ENCODE measurements around the gene RPS6KA1. TPM values are rescaled to one million over a fixed set of nuclear protein-coding genes. Genes with fewer than 3 reads are reported as not detected.

RPS6KA1 gene
- total RNA-seq, 1 experiment from 2014 or later: 60.5 TPM

- POLR2A ChIA-PET (ENCODE audit: unreplicated experiment): no interaction called here
- H3K4me3 ChIP-seq: no peak overlapping the region
- H3K27ac ChIP-seq: no peak overlapping the region
- H3K9me2 ChIP-seq (ENCODE audit: insufficient read depth): no peaks in the 10 kb centered on the region
- no peaks in the 10 kb centered on the region for H3K9me3 ChIP-seq (ENCODE audit: insufficient read depth, low read depth)
- H3K79me2 ChIP-seq (ENCODE audit: low read depth): peaks cover 36% of the 10 kb centered on the region
- TF ChIP-seq CTCF (conservative IDR thresholded peaks at IDR 0.05): no peak
- TF ChIP-seq EZH2 (IDR thresholded peaks at IDR 0.05; ENCODE audit: low read depth): no peak
- no TSS peak for BruUV-seq (replicated peaks)
- CTCF ChIA-PET: no interaction called here
- H3K27me3 ChIP-seq (ENCODE audit: insufficient read depth, low read depth): no peaks in the 10 kb centered on the region
- H3K36me3 ChIP-seq (ENCODE audit: low read depth): no peaks in the 10 kb centered on the region
- intact Hi-C loops (cut with micrococcal nuclease; ENCODE audit: unreplicated experiment): no loop called here
- H2AFZ ChIP-seq: no peak overlapping the region
- no peak overlapping the region for H3K4me2 ChIP-seq
- H3K4me1 ChIP-seq (replicated peaks; ENCODE audit: insufficient read depth): peaks cover 23% of the 10 kb centered on the region
- peaks cover 3% of the 10 kb centered on the region; the same call in 1 of the 2 replicates for H3F3A ChIP-seq (ENCODE audit: insufficient read depth, low read depth)
- DNase-seq: no peak
- no peaks in the 10 kb centered on the region; the same call in 1 of the 2 replicates for H4K20me1 ChIP-seq (ENCODE audit: insufficient read depth)
These were observed 7.0 kb downstream of the RPS6KA1 start for GRCh38 chr1:26536521-26536920.

- no TSS peak for BruUV-seq (replicated peaks)
- Histone ChIP-seq H3F3A (ENCODE audit: insufficient read depth, low read depth) (no peaks in the 10 kb centered on the region; the same call in 1 of the 2 replicates), H2AFZ (no peak overlapping the region), H3K27ac (no peak overlapping the region), H4K20me1 (ENCODE audit: insufficient read depth) (no peaks in the 10 kb centered on the region; the same call in 1 of the 2 replicates), H3K4me2 (no peak overlapping the region; the same call in 1 of the 2 replicates), H3K4me1 (replicated peaks; ENCODE audit: insufficient read depth) (peaks cover 11% of the 10 kb centered on the region), H3K9me3 (ENCODE audit: insufficient read depth, low read depth) (no peaks in the 10 kb centered on the region), H3K9me2 (ENCODE audit: insufficient read depth) (no peaks in the 10 kb centered on the region), H3K27me3 (ENCODE audit: insufficient read depth, low read depth) (no peaks in the 10 kb centered on the region), H3K36me3 (ENCODE audit: low read depth) (no peaks in the 10 kb centered on the region), H3K79me2 (ENCODE audit: low read depth) (peaks cover 22% of the 10 kb centered on the region; the same call in 1 of the 2 replicates), H3K4me3 (no peak overlapping the region)
- intact Hi-C loops (cut with micrococcal nuclease; ENCODE audit: unreplicated experiment): no loop called here
- CTCF ChIA-PET: no interaction called here
- POLR2A ChIA-PET (ENCODE audit: unreplicated experiment): no interaction called here
- DNase-seq: peak; percentile 19 to 83
- no peak for TF ChIP-seq CTCF (conservative IDR thresholded peaks at IDR 0.05)
- no peak for TF ChIP-seq EZH2 (IDR thresholded peaks at IDR 0.05; ENCODE audit: low read depth)
These were observed 8.4 kb downstream of the RPS6KA1 start for GRCh38 chr1:26537951-26538352.

- no peaks in the 10 kb centered on the region for H3K9me3 ChIP-seq (ENCODE audit: insufficient read depth, low read depth)
- no peak overlapping the region for H3K27ac ChIP-seq
- peak in 1 of 2 experiments; percentile 28 for DNase-seq
- no peaks in the 10 kb centered on the region; the same call in 1 of the 2 replicates for H3F3A ChIP-seq (ENCODE audit: insufficient read depth, low read depth)
- ChIA-PET CTCF (no interaction called here), POLR2A (ENCODE audit: unreplicated experiment) (interaction anchor here (0.6 kb wide), 1 partner anchor 533 kb away, joined by 4 read pairs; no protein-coding TSS in a partner anchor)
- no peak overlapping the region for H3K4me3 ChIP-seq
- H3K9me2 ChIP-seq (ENCODE audit: insufficient read depth): no peaks in the 10 kb centered on the region
- H3K27me3 ChIP-seq (ENCODE audit: insufficient read depth, low read depth): no peaks in the 10 kb centered on the region
- BruUV-seq (replicated peaks): no TSS peak
- intact Hi-C loops (cut with micrococcal nuclease; ENCODE audit: unreplicated experiment): no loop called here
- peaks cover 17% of the 10 kb centered on the region; the same call in 1 of the 2 replicates for H3K79me2 ChIP-seq (ENCODE audit: low read depth)
- H2AFZ ChIP-seq: no peak overlapping the region
- H3K4me1 ChIP-seq (replicated peaks; ENCODE audit: insufficient read depth): peaks cover 11% of the 10 kb centered on the region
- no peak overlapping the region for H3K4me2 ChIP-seq
- TF ChIP-seq EZH2 (IDR thresholded peaks at IDR 0.05; ENCODE audit: low read depth) (no peak), CTCF (conservative IDR thresholded peaks at IDR 0.05) (peak; percentile 57)
- no peaks in the 10 kb centered on the region for H3K36me3 ChIP-seq (ENCODE audit: low read depth)
- H4K20me1 ChIP-seq (ENCODE audit: insufficient read depth): no peaks in the 10 kb centered on the region; the same call in 1 of the 2 replicates
These were observed 9.2 kb downstream of the RPS6KA1 start for GRCh38 chr1:26538480-26539412.
